ENCODE data around the gene PLEKHA7.

The PLEKHA7 gene

DNA sequence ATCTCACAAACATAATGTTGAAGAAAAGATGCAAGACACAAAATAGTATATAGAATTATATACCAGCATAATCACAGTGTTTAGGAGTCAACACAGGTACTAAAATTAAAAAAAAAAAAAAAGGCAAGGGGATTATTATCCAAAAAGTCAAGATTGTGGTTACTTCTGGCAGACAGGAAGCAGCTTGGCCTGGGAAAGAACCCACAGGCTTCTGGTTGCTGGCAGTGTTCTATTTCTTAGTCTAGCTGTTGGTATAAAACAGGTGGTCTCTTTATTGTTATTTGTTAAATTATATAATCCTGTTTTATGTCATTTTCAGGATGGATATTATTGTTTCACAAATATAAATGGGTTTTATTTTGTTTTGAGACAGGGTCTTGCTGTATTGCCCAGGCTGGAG, 221.8 kb downstream of the PLEKHA7 start:
- TF ChIP-seq GABPA (IDR thresholded peaks at IDR 0.05; ENCODE audit: low read depth) (no peak), CTCF (IDR thresholded peaks at IDR 0.05; ENCODE audit: insufficient read depth, low read length) (no peak), REST (IDR thresholded peaks at IDR 0.05; ENCODE audit: insufficient replicate concordance, low read depth) (no peak), POLR2AphosphoS5 (IDR thresholded peaks at IDR 0.05; ENCODE audit: low read depth) (no peak), SPI1 (IDR thresholded peaks at IDR 0.05; ENCODE audit: borderline replicate concordance, low read depth) (no peak)
- H3K27ac ChIP-seq (replicated peaks): peak overlapping the region; percentile 34; the same call in 1 of the 2 replicates
- no peaks in the 10 kb centered on the region for H3K27me3 ChIP-seq (ENCODE audit: insufficient read depth, poor library complexity, severe bottlenecking)
- DNase-seq (ENCODE audit: low read depth in 1 of 2, low spot score in 1 of 2): no peak
- no peak overlapping the region for H3K4me3 ChIP-seq (replicated peaks; ENCODE audit: insufficient read depth, low read length)

DNA sequence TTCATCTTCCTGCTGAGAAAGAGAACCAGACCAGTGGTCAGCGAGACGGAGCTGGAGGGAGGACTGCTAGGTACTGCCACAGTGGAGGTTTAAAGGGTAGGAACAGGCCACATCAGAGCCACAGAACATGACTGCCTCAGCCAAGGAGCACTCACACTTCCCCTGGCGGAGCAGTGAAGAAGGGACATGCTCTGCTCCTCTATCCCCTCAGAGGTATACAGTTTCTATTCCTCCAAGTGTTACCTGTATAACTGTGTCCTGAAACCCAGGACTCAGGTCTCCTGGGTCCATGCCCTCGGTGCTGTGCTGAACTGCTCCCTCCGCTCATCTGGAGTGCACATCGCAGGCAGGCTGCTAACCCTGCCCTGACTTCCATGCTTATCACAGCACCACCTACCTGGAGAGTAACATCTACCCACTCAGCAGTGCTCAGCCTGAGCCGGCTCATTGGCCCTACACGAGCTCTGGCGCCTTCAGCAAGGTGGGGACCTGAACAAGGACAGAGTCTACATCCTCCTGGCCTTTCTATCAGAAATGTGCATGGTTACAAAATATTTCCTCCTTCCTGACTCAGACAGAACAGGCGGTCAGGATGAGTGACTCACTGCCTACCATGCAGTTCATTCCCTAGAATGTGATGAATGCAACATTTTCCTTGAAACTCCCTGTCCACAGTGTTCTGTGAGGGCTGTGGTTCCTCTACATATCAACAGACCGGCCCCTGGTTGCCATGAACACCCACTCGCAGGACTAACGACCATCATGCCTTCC, 222.8 kb downstream of the PLEKHA7 start:
- TF ChIP-seq GABPA (IDR thresholded peaks at IDR 0.05; ENCODE audit: low read depth): no peak
- H3K27ac ChIP-seq (replicated peaks): peak overlapping the region; percentile 34
- H3K27me3 ChIP-seq (ENCODE audit: insufficient read depth, poor library complexity, severe bottlenecking): no peaks in the 10 kb centered on the region
- peak in 1 of 2 experiments; percentile 41 for DNase-seq (ENCODE audit: low read depth in 1 of 2, low spot score in 1 of 2)
- H3K4me3 ChIP-seq (replicated peaks; ENCODE audit: insufficient read depth, low read length): no peak overlapping the region

- Histone ChIP-seq H3K4me3 (replicated peaks; ENCODE audit: insufficient read depth, low read length) (no peak overlapping the region), H3K27me3 (ENCODE audit: insufficient read depth, poor library complexity, severe bottlenecking) (no peaks in the 10 kb centered on the region), H3K27ac (replicated peaks) (no peak overlapping the region)
- no peak for DNase-seq (ENCODE audit: low read depth in 1 of 2, low spot score in 1 of 2)
- TF ChIP-seq REST (IDR thresholded peaks at IDR 0.05; ENCODE audit: insufficient replicate concordance, low read depth) (no peak), SPI1 (IDR thresholded peaks at IDR 0.05; ENCODE audit: borderline replicate concordance, low read depth) (peak; percentile 90)
Measured at GRCh38 chr11:16790486-16791190, 223.6 kb downstream of the PLEKHA7 start.

- no peak overlapping the region for H3K4me3 ChIP-seq (replicated peaks; ENCODE audit: insufficient read depth, low read length)
- TF ChIP-seq POLR2AphosphoS5 (IDR thresholded peaks at IDR 0.05; ENCODE audit: low read depth) (no peak), CTCF (IDR thresholded peaks at IDR 0.05; ENCODE audit: insufficient read depth, low read length) (no peak), REST (IDR thresholded peaks at IDR 0.05; ENCODE audit: insufficient replicate concordance, low read depth) (no peak), SPI1 (IDR thresholded peaks at IDR 0.05; ENCODE audit: borderline replicate concordance, low read depth) (no peak), GABPA (IDR thresholded peaks at IDR 0.05; ENCODE audit: low read depth) (no peak)
- no peak for DNase-seq (ENCODE audit: low read depth in 1 of 2, low spot score in 1 of 2)
- H3K27ac ChIP-seq (replicated peaks): no peak overlapping the region
- H3K27me3 ChIP-seq (ENCODE audit: insufficient read depth, poor library complexity, severe bottlenecking): no peaks in the 10 kb centered on the region
Measured at GRCh38 chr11:16789560-16790485, 224.4 kb downstream of the PLEKHA7 start.
